ENCODE results near the gene NRP1. TPM values are rescaled to one million over a fixed set of nuclear protein-coding genes. Genes with fewer than 3 reads are reported as not detected.

The NRP1 gene
- polyA plus RNA-seq, 3 donors: 1.1 to 1.7 (median 1.3) TPM

DNA sequence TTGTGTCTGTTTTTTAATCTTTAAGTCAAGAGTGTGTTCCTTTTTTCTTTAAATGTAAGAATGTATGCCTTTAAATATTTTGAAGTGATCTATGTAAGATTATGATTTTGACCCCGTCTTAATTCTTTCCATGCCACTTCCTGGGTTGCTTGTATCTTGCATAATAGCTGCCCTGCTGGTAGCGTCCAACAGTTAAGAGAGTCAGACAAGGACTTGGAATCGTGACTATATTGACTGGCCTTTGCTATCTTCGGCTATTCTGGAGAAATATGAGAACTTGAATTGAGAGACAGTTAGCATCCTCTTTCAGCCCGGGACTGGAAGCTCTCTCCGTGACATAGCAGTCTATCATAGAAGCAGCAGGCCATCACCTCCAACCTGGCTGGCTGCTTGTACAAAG is 13.0 kb downstream of the NRP1 start:
- H3K4me3 Mint-ChIP-seq: no peak overlapping the region
- Histone ChIP-seq H3K27me3 (ENCODE audit: control insufficient read depth in 2 of 2, insufficient read depth in 2 of 2, low read length in 2 of 2) (peaks cover 0 to 2% of the 10 kb centered on the region in 2 donors), H3K4me2 (replicated peaks; ENCODE audit: extremely low read depth, low read length, poor library complexity, severe bottlenecking) (no peak overlapping the region), H2AFZ (ENCODE audit: insufficient read depth, low read depth, low read length, poor library complexity, severe bottlenecking) (no peak overlapping the region), H4K20me1 (ENCODE audit: insufficient read depth, low read length) (no peaks in the 10 kb centered on the region), H3K4me1 (ENCODE audit: control insufficient read depth in 1 of 2, insufficient read depth in 2 of 2, low read length in 2 of 2) (no peaks in the 10 kb centered on the region), H3K4me3 (replicated peaks in 1 of 3; ENCODE audit: low read depth in 2 of 3, low read length in 3 of 3) (no peak overlapping the region), H3K79me2 (ENCODE audit: insufficient read depth, low read length) (no peaks in the 10 kb centered on the region), H3K27ac (ENCODE audit: low read depth in 1 of 2, low read length in 2 of 2) (no peak overlapping the region), H3K9me3 (replicated peaks in 1 of 2; ENCODE audit: control insufficient read depth in 1 of 2, insufficient read depth in 1 of 2, low read length in 2 of 2) (no peaks in the 10 kb centered on the region), H3K9ac (ENCODE audit: insufficient read depth, low read length, poor library complexity, severe bottlenecking) (no peak overlapping the region), H3K36me3 (replicated peaks in 1 of 2; ENCODE audit: control insufficient read depth in 1 of 2, insufficient read depth in 2 of 2, low read length in 2 of 2) (no peaks in the 10 kb centered on the region)
- no peak overlapping the region for H3K27ac Mint-ChIP-seq
- peaks cover 0 to 5% (median 3%) of the 10 kb centered on the region in 7 donors for H3K9me3 Mint-ChIP-seq
- 76% methylated on average over 4 of the region's 6 CpGs for WGBS (ENCODE audit: insufficient coverage)
- no peak for DNase-seq
- no peak for TF ChIP-seq CTCF (IDR thresholded peaks at IDR 0.05)
- H3K4me1 Mint-ChIP-seq: no peaks in the 10 kb centered on the region
- H3K27me3 Mint-ChIP-seq (ENCODE audit: low read depth in 3 of 3): peaks cover 3 to 7% (median 6%) of the 10 kb centered on the region in 3 donors
- no peaks in the 10 kb centered on the region for H3K36me3 Mint-ChIP-seq
- intact Hi-C loops (cut with micrococcal nuclease): loop anchor here in 1 of 2 donors (5.0 kb wide), 1 partner anchor 1311 kb away; no protein-coding TSS in a partner anchor

DNA sequence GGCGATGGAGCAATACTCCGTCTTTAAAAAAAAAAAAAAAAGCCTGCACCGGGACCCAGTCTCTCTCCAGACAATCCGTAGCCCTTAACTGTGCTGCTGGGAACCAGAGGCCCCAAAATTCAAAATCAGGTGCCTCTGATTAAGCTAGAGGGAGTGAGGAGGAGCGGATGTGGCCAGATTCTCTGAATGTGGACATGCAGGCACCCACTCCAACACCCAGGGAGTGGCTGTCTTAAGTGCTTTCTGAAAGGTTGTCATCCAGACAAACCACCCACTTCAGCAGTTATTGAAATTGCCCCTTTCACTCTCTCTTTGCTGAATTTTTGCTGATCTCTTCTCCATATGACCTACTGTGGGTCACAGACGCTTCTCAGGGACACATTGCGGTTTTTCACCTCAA is 14.2 kb downstream of the NRP1 start:
- H3K4me3 ChIP-seq (replicated peaks in 1 of 3; ENCODE audit: low read depth in 2 of 3, low read length in 3 of 3): no peak overlapping the region
- DNase-seq: no peak
- no peak overlapping the region for H3K27ac ChIP-seq (ENCODE audit: low read depth in 1 of 2, low read length in 2 of 2)
- H3K4me2 ChIP-seq (replicated peaks; ENCODE audit: extremely low read depth, low read length, poor library complexity, severe bottlenecking): no peak overlapping the region
- Mint-ChIP-seq H3K9me3 (peaks cover 0 to 5% (median 3%) of the 10 kb centered on the region in 7 donors), H3K36me3 (no peaks in the 10 kb centered on the region), H3K4me3 (no peak overlapping the region), H3K27me3 (ENCODE audit: low read depth in 3 of 3) (peaks cover 3 to 7% (median 6%) of the 10 kb centered on the region in 3 donors), H3K27ac (no peak overlapping the region), H3K4me1 (no peaks in the 10 kb centered on the region)
- no peaks in the 10 kb centered on the region for H4K20me1 ChIP-seq (ENCODE audit: insufficient read depth, low read length)
- WGBS (ENCODE audit: insufficient coverage): 100% methylated on average over 4 of the region's 7 CpGs
- peaks cover 0 to 2% of the 10 kb centered on the region in 2 donors for H3K27me3 ChIP-seq (ENCODE audit: control insufficient read depth in 2 of 2, insufficient read depth in 2 of 2, low read length in 2 of 2)
- no peaks in the 10 kb centered on the region for H3K36me3 ChIP-seq (replicated peaks in 1 of 2; ENCODE audit: control insufficient read depth in 1 of 2, insufficient read depth in 2 of 2, low read length in 2 of 2)
- H3K9ac ChIP-seq (ENCODE audit: insufficient read depth, low read length, poor library complexity, severe bottlenecking): no peak overlapping the region
- no peak for TF ChIP-seq CTCF (IDR thresholded peaks at IDR 0.05)
- H3K79me2 ChIP-seq (ENCODE audit: insufficient read depth, low read length): no peaks in the 10 kb centered on the region
- intact Hi-C loops (cut with micrococcal nuclease): loop anchor here in 1 of 2 donors (5.0 kb wide), 1 partner anchor 1312 kb away; no protein-coding TSS in a partner anchor
- H3K4me1 ChIP-seq (ENCODE audit: control insufficient read depth in 1 of 2, insufficient read depth in 2 of 2, low read length in 2 of 2): no peaks in the 10 kb centered on the region
- no peak overlapping the region for H2AFZ ChIP-seq (ENCODE audit: insufficient read depth, low read depth, low read length, poor library complexity, severe bottlenecking)
- H3K9me3 ChIP-seq (replicated peaks in 1 of 2; ENCODE audit: control insufficient read depth in 1 of 2, insufficient read depth in 1 of 2, low read length in 2 of 2): no peaks in the 10 kb centered on the region
